Fibroblast of upper back skin (primary cell): ENCODE data around the gene OTUD4.
A peak's percentile ranks its signal among the peaks of the same experiment; 100 is the strongest.
"Not testable (repeated sequence)": the region's sequence is repeated elsewhere in the genome, so short reads cannot be mapped to it uniquely, and the experiment has no call there.

ENCODE experiments used
- DNase-seq: peaks from one replicate; pipeline ENCODE4 v3.0.0-alpha.2; 2013

OTUD4 gene

DNA sequence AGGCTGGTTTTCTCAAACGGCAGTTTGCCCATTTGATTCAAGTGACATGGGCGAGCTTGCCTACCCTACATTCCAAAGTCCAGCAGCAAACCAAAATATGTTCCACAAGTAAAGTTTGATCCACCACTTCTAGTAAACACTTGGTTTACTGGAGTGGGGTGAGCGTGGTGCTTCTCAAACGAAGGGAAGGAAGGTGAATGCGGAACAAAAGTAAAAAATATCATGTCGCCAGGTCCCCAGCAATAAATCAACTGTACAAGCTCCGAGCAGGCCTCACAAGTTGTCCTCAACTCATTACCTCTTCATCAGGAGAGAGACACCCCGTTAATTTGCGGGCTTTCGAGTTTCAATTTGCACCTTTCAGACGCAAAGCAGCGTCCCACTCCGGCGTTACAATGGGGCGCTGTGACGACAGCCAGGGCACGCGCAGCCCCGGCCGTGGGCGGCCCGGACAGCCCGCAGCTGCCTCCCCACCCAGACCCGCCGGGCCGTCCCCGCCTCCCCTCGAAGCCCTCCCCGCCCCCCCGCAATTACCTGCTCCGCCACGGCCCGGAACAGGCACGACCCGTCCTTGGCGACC, 1.0 kb downstream of the OTUD4 start:
- peak; percentile 35 for DNase-seq

DNA sequence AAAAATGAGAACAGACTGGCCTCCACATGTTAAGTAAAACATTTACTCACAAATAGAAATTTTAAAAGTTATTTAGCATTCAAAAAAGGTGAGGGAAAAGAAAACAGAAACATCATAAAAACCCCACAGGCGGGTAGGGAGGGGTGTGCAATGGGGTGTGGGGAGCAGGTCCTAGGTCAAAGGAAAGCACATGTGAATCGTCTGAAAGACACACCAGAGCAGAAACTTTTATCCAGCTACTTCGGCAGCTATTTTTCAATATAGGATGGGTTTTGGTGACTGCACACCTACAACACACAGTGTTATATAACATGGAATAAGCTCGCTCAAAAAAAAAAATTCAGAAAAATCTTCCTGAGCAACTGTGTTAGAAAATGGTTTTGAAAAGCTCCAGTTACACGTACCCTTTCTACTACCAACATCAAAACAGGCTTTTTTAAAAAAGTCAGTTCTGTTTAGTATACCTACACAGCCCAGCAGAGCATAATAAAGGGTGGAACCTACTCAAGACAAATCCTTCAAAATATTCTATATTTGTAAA, 1.6 kb downstream of the OTUD4 start:
- no peak for DNase-seq

DNA sequence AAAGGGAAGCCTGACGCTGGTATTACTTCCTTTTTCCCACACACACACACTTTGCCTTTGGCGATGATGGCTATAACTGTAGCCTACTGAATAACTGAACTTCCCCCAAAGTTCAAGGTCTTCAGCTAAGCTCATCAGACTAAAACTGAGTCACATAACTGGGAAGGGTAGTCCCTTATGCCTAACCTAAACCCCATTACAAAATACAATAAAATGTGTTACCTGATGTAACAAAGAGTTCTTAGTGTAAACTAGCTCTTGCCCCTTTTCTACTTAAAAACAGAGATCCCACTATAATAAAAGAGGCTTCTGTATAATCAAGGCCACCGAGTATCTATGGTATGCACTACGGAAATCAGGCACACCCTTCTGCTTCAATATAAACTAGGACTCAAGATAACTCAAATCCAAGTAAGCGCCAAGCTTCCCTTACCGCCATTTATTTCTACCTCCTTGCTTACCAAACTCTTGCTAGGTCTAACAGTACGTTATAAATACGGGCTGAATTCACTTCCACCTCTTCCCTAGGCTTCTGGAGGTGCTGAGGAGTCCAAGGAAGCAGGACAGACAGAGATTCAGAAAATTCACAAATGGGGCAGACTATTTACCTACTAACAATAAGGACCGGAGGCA, 2.4 kb downstream of the OTUD4 start:
- no peak for DNase-seq

DNA sequence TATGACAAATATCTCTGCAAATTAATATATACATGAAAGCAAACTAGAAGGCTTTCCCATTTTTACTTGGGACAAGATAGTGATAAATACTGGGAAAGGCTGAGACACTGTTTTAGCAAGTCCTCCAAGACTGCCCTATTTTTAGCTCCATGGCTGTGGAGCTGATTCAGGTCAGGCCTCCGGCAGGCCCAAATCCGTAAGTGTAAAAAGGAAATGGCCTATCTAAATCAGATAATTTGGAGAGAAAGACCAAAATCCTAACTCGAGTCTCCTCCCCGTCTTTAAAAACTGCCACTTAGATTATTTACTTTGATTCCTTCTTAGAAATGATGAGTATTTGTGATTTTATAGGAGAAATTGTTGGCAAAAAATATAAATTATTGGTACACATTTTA, 2.9 kb downstream of the OTUD4 start:
- DNase-seq, result no peak

DNA sequence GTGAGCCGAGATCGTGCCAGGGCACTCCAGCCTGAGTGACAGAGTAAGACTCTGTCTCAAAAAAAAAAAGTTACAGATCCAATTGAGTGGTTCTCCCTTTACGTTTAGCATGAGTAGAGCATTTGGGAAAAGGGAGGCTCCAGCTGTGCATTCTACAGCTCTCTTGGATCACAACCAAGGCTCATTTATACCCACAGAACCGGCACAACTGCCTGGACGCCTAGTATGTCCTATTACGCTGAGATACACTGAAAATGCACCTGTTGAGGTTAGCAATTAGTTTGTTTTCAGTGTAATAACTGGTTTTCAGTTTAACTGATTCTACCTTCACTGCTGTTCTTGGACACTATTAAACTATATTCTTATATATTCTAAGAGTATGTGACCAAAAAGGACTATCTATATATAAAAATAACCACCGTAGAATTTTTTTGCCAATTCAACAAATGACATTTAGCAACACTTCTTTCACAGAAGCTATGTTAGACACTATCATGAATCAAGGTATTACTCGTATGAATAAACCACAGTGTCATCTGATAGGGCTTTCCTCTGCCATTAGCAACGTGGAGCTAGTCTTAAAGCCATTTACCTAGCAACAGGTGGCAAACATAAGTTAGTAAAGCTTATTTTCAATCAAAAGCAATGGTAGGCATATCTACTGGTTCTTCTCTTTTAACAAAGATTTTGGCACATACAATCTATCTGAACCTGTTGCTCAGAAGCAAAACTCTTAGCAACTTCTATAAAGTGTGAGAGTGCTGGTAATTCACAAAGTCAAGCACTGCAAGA, 3.6 kb downstream of the OTUD4 start:
- DNase-seq, result no peak

DNA sequence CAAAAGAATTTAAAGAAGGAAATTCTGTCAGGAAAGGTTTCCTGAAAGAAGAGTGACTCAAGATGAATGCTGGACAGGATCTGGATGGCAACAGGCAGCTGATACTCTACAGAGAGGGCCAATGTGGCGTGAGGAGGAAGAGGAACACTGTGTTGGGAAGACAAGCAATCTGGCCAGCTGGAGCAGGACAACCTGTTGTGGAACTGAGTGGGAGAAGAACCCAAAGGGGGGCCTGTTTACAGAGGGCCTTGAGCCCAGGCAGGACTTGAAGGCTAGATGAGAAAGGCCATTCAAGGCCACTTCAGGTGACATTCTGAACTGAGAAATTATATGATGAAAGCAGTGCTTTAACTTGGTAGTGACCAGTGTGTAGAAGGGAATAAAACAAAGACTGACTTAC, 8.5 kb downstream of the OTUD4 start:
- no peak for DNase-seq

DNA sequence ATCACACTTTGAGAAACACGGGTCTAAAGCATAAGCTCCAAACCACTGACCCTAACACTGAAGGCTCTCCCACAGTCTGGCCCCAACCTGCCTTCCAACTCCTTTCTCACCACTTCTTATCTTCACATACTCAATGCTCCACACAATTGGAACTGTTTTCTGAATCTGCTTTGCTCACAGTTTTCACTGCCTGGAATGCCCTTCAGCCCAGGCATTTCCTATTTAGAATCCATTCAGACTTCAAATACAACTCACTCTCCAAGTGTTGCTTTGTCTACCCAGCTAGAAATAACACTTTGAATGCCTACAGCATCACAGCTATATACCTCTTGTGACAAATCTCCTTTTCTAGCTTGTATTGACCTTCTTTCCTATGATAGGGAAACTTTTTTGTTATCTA, 10.2 kb downstream of the OTUD4 start:
- DNase-seq, result no peak

DNA sequence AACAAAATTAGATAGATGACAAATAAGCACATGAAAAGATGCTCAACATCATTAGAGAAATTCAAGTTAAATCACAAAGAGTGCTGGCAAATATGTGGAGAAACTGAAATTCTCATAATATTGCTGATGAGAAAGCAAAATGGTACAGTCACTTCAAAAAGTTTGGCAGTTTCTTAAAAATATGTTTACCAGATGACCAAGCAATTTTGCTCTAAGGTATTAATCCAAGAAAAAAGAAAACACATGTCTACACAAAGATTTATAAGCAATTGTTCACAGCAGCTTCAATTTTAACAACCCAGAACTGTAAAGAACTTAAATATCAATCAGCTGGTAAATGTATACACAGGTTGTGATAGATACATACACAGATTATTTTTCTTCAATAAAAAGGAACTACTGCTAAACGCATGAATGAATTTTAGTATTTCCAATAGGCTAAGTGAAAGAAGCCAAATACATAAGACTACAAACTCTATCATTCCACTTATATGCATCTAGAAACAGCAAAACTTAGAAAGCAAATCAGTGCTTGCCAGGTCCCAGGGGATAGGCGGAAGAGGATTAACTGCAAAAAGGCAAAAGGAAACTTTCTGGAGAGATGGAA, 11.7 kb downstream of the OTUD4 start:
- no peak for DNase-seq

DNA sequence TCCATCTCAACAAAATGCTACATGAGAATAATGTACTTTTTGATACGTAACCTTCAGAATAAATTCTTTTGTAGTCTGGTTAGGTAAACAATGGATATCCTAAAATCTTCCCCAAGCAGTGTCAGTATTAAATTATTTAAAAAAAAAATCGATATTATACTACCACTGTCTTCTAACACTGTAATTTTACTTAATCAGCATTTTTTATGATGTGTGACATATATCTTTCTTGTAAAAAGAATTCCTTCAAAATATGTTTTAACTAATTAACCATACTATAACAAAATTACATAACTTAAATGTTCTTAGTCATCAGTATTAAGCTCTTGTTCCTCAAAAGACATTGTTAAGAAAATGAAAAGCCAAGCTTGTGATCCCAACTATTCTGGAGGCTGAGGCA, 12.5 kb downstream of the OTUD4 start:
- no peak for DNase-seq

DNA sequence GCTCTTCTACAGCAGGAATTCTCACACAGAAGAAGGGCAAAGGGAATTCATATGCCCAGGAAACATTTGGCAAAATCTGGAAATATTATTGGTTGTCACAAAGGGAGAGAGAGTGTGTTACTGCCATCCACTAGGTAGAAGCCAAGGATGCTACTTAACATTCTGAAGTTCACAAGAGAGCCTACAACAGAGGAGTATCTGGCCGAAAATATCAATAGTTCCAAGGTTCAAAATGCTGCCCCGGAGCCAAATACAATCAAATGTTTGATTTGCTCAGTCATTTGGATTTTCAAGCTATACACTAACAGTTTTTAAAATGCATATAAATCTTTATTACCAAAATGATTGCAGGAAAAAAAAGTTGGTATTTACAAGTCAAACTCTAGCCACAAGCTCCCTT, 18.8 kb downstream of the OTUD4 start:
- DNase-seq, result no peak

DNA sequence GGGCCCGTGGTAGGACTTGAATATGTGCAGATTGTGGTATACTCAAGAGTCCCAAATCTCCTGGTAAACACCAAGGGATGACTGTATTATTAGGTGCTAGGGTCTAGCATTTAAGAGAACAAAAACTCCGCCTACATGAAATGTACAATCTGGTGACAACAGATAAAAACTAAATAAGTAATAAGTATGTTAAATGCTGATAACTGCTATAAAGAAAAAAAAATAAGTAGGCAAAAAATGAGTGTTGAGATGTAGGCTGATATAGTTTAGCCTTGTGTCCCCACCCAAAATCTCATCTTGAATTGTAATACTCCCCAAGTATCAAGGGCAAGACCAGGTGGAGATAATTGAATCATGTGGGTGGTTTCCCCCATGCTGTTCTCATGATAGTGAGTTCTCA, 23.4 kb downstream of the OTUD4 start:
- no peak for DNase-seq

DNA sequence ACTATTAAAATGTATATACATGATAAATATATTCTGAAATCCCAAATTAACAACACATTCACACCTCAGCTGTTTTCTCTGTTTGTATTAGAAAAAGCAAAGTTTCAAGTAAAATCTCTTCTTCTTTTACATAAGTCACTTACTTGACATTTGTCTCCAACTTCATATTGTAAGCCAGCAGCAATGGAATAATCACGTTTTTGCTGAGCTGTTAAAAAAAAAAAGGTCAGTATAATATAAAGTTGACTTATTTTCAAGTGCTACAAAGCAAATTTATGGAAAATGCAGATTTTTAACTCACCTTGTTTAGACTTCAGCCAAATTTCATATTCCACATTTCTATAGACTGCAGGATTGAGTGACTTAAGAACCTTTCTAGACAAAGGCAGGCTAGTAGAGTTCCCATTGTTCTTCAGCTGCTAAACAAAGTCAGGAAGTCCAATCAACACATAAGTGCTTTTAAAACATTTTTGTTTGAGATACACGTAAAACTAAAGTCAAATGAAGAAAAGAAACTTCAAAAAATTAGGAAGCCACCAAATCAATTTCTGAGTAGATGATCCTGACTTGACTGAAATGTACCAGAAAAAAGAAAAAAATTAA, 25.0 kb downstream of the OTUD4 start:
- DNase-seq, result no peak

DNA sequence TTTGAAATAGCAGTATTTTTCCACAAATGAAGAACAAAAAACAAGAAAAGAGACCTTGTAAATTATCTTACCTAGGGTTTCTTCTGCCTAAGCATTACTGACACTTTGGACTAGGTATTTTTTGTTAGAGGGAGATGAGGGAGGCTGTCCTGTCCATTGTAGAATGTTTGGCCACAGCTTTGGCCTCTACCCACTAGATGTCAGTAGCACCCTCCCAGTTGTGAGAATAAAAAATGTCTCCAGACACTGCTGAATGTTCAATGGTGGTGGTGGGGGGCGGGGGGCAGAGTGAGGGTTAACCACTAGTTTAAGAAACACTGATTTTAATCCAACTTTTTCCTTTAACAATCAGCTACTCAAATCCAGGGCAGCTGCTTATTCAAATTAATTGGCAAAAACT, 25.8 kb downstream of the OTUD4 start:
- peak; percentile 36 for DNase-seq

DNA sequence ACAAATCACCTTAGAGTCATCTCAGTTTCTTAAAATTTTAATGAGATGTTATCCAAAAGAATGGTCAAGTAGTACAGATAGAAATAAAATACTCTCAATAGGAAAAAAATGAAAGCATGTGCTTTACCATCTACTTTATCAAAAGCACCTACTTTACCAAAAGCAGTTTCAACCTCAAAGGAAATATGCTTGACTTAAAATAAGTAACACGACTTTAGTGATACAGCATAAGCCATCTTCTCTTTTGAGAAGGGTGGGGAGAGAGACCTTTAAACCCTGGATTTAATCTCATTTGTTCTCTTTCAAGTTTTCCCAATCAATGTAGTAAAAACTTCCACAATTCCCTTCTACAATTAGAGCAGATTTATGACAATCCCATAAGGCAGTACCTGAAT, 26.5 kb downstream of the OTUD4 start:
- no peak for DNase-seq

DNA sequence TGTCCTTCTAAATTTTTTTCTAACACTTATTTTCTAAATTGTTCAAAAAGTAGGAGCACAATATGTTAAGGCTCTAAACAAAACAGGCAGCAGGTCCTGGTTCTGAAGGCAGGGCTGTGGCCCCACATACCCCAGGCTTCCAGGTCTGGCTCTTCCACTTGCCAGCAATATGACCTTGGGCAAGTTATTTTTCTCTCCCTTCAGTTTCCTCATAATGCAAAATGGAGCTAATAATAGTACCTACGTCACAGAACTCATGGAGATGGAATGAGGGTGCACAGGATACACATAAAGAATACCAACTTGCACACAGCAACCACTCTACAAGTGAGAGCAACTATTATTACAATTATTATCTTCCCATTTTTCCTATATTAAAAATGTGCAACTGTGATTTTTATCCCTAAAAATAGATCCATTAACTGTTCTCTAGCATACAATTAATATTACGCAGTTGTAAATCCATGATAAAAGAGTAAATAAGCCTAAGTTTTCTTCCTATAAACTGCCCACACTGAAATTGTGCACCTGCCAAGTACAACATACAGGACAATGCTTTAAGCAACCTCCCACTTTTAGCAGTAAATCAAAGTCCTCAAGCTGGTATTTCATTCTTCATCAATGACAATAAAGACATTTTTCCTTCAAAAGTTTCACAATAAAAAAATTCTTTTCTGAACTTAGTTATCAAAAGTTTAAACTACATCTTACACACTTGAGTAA, 27.0 kb downstream of the OTUD4 start:
- no peak for DNase-seq

DNA sequence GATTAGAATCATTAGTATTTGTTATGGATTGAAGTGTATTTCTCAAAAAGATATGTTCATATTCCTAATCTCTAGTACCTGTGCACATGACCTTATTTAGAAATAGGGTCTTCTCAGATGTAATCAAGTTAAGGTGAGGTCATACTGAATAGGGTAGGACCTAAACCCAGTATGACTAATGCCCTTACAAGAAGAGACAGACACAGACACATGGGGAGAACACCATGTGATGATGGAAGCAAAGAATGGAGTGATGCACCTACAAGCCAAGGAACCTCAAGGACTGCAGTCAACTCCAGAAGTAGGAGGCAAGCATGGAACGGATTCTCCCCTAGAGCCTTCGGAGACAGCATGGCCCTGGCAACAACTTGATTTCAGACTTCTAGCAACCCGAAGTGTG, 31.4 kb downstream of the OTUD4 start:
- no peak for DNase-seq

DNA sequence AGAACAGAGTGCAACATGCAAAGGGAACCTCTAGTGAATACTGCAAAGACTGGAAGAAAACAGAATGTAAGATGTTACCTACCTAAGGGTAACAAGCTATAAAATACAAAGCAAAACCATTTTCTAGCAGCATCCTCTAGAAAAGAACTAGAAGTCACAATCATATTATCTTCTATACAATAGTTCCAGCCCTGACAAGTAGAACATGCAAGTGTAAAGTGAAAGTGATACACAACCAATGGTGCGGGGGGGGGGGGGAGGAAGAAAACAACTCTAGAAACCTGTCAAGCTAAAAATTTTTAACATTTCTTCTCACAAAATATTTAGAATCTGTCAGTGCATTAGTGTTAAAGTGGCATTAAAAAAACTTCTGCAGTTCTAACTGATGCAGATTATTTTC, 44.2 kb downstream of the OTUD4 start:
- DNase-seq, result not testable (repeated sequence)

DNA sequence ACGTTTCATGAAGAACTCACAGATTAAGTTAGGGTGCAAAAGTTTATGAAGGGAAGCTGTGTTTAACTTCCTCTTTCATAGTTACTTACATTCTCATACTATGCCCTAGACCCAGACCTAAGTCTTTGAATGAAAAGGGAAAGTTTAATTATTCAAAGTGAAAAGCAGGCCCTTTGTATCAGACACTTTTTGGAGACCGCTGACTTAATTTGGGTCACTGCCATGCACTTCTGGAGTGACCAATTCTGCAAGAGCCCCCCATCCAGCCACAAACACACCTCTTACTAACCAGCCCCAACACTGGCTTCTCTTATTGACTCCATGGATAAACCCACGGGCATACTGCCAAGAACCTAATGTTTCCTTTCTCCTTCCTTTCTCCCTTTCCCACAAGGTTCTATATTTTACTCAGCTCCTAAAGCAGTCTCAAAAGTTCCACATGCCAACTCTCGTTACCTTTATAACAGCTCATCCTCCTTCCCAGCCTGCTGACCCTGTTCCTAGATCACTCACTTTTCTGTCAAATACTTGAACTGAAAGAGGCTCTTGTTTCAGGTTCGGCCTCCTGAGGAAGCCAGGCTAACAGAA, 47.8 kb downstream of the OTUD4 start:
- peak; percentile 14 for DNase-seq

DNA sequence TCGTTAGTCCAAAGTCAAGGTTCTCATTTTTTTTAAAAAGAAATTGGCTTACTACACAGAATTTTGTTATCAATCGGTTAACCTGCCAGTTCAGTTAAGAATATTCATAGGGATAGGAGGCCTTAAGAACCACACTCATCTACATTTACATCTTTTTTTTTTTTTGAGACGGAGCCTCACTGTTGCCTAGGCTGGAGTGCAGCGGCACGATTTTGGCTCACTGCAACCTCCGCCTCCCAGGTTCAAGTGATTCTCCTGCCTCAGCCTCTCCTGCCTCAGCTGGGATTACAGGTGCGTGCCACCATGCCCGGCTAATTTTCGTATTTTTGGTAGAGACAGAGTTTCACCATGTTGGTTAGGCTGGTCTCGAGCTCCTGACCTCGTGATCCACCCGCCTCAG, 48.5 kb downstream of the OTUD4 start:
- DNase-seq, result no peak

DNA sequence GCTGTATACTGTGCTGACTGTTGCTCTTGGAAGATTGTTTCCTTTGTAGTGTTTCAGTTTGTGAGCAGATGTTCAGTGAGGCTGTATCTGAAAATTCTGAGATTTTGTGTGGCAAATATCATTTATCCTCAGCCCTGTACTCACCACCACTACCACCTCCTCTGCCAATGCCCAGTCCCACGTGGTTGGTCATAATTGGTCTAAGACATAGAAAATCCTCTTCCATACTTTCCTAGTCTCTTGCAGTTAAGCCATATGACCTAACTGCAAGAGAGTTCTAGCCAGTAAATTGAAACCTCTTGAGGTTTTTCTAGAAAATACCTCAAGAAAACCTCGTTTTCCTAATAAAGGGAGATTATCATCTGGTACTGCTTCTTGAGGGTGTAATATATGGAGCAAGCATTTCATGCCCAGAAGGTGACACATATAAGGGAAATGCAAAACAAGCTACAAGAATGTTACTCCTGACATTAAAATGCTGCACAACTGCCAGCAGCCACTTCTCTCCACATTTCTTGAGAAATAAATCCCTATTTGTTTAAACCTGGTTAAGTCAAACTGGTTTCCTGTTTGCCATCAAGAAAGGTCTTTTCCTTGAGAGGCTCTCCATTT, 49.5 kb downstream of the OTUD4 start:
- peak; percentile 94 for DNase-seq

DNA sequence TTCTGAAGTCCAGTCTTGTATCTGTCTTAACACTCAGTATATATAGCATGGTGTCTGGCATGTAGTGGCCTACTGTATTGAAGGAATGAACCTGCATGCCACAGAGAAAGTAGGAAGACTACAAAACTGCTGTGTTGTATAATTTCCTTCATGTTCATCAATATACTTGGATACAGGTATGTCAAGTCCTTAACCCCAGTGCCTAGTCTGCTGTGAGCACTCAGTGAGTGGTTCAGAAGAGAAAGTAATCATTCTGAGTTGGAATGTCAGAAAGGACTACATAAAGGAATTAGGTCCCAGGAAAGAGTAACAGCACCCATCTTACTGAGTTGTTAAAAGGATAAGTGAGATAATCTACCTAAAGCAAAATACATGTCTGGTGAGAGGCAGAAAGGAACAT, 50.3 kb downstream of the OTUD4 start:
- peak; percentile 1 for DNase-seq

DNA sequence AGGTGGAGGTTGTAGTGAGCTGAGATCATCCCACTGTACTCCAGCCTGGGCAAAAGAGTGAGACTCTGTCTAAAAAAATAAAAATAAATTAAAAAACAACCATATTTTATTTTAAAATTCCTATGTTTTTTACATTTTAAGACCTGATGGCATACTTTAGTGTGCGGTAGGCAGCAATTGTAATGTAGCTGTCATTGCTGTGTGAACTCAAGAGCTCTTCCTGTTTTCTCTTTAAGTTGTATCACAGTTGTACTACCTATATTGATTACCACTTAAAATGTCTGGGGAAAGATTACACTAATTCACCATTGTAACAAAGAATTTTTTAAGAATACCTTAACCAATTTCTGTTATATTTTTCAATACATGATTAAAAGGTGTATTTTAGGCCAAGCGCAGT, 55.0 kb downstream of the OTUD4 start:
- DNase-seq, result no peak
